Sciatic nerve (tissue), 2 donors: Measurements from ENCODE around the gene XPA. TPM values are rescaled to one million over a fixed set of nuclear protein-coding genes. Genes with fewer than 3 reads are reported as not detected.

Experiments
- ATAC-seq: fragments of 200-7000 bp; cut with Tn5 transposase; one replicate; pipeline ENCODE4 v1.9.1; 2020; ENCODE audit warnings: mild to moderate bottlenecking, moderate library complexity
- DNase-seq: peaks from one replicate; pipeline ENCODE4 v3.0.0-alpha.2; 2020; ENCODE audit warnings: low spot score
- intact Hi-C: fragments of 100-400 bp; cut with DNase I; formaldehyde crosslinking; loops from one replicate; pipeline ENCODE4 v1.14.2; 2022
- total RNA-seq: library from RNA; stranded (reverse); fragmentation: NEBNext Ultra II Directional; extraction: Animal tissue kit (Norgen Biotek cat#: 25700); gene quantifications from one replicate; pipeline ENCODE4 v1.2.1, GENCODE V29; 2021
- donor health status: DM: no; HTN: no; CAD: no.
- donor health status: DM: no; HTN: no; CAD: no.

Gene XPA
- total RNA-seq, 1 donor from 2014 or later = 21.0 TPM

GRCh38 chr9:97666907-97667686 is 30.0 kb downstream of the XPA start:
- no peak for DNase-seq
- intact Hi-C loops = no loop called here
- peak; percentile 28 for ATAC-seq

GRCh38 chr9:97665742-97666141 is 31.4 kb downstream of the XPA start:
- intact Hi-C loops = no loop called here
- ATAC-seq (no peak), DNase-seq (no peak)

GRCh38 chr9:97660847-97661246 is 36.3 kb downstream of the XPA start:
- intact Hi-C loops = no loop called here
- DNase-seq = no peak
- ATAC-seq = no peak

- intact Hi-C loops = no loop called here
- no peak for ATAC-seq
- DNase-seq = no peak
Observed at GRCh38 chr9:97660340-97660739, 36.8 kb downstream of the XPA start.

GRCh38 chr9:97659771-97660170 is 37.4 kb downstream of the XPA start:
- intact Hi-C loops = no loop called here
- ATAC-seq (no peak), DNase-seq (no peak)

- DNase-seq = no peak
- ATAC-seq = no peak
- intact Hi-C loops = no loop called here
Observed at GRCh38 chr9:97658707-97659106, 38.4 kb downstream of the XPA start.

GRCh38 chr9:97651646-97652045 is 45.5 kb downstream of the XPA start:
- DNase-seq = no peak
- no peak for ATAC-seq
- intact Hi-C loops = no loop called here

GRCh38 chr9:97647996-97648395 is 49.1 kb downstream of the XPA start:
- DNase-seq = no peak
- ATAC-seq = no peak
- intact Hi-C loops = no loop called here

GRCh38 chr9:97645720-97646119 is 51.4 kb downstream of the XPA start:
- ATAC-seq (no peak), DNase-seq (no peak)
- intact Hi-C loops = no loop called here

GRCh38 chr9:97640325-97640724 is 56.8 kb downstream of the XPA start:
- intact Hi-C loops = no loop called here
- no peak for ATAC-seq

GRCh38 chr9:97638666-97639065 is 58.5 kb downstream of the XPA start:
- intact Hi-C loops = no loop called here
- DNase-seq (no peak), ATAC-seq (no peak)

More at GRCh38 chr9:97640325-97640724, 56.8 kb downstream of the XPA start:
- DNase-seq = no peak

GRCh38 chr9:97636903-97637302 is 60.2 kb downstream of the XPA start:
- DNase-seq = no peak
- no peak for ATAC-seq
- intact Hi-C loops = no loop called here

GRCh38 chr9:97635026-97635425 is 62.1 kb downstream of the XPA start:
- no peak for DNase-seq
- intact Hi-C loops = no loop called here
- no peak for ATAC-seq

- intact Hi-C loops = no loop called here
- no peak for ATAC-seq
- no peak for DNase-seq
Observed at GRCh38 chr9:97633859-97634490, 63.2 kb downstream of the XPA start.

- ATAC-seq (peak; percentile 97), DNase-seq (peak; percentile 98)
- intact Hi-C loops = no loop called here
Observed at GRCh38 chr9:97632985-97633858, 63.9 kb downstream of the XPA start, which contains the start of the genes NCBP1 and TSTD2. Gene NCBP1, plus strand, starts transcription at chr9:97633821. Its CDS starts 61 bp downstream, at chr9:97633882. Gene TSTD2, minus strand, starts transcription at chr9:97633368. Its CDS starts 5,806 bp downstream, at chr9:97627562.

- intact Hi-C loops = no loop called here
- peak; percentile 40 for ATAC-seq
- DNase-seq = peak; percentile 66
Observed at GRCh38 chr9:97632248-97632984, 64.7 kb downstream of the XPA start.

GRCh38 chr9:97630591-97630990 is 66.5 kb downstream of the XPA start:
- ATAC-seq = no peak
- no peak for DNase-seq
- intact Hi-C loops = no loop called here

GRCh38 chr9:97629156-97629555 is 68.0 kb downstream of the XPA start:
- intact Hi-C loops = no loop called here

GRCh38 chr9:97628668-97629067 is 68.5 kb downstream of the XPA start:
- ATAC-seq (no peak), DNase-seq (no peak)
- intact Hi-C loops = no loop called here

More at GRCh38 chr9:97629156-97629555, 68.0 kb downstream of the XPA start:
- DNase-seq (no peak), ATAC-seq (no peak)
